ENCODE results near the gene GALNT10.

DNA sequence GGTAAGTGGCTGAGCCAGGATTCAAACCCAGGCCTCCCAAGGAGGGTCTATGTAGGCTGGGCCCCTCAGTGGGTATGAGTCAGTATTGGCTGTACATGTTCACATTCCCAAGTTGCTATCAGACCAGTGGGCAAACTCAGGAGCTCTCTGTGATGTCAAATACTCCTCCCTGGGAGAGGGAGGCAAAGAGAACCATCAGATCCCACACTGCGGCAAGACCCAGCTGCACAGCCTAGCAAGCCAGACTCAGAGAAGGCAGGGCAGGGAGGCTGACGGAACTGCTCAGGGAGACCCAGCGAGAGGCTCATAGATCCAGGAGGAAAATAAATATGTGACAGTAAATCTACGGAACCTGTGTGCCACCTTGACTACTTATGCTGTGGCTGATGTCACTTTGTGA lies 212.7 kb downstream of the GALNT10 start:
- TF ChIP-seq POLR2A (IDR thresholded peaks at IDR 0.05) (no peak), CTCF (IDR thresholded peaks at IDR 0.05) (no peak), POLR2AphosphoS5 (IDR thresholded peaks at IDR 0.05) (no peak), EP300 (IDR thresholded peaks at IDR 0.05) (no peak)

All from suprapubic skin (tissue), 4 donors.